Mesenchymal stem cell (in vitro differentiated cells and primary cell): ENCODE measurements around the gene KRT71.

Source experiments
- DNase-seq: peaks from one replicate; pipeline ENCODE4 v3.0.0-alpha.2; 2013
- H2AFZ ChIP-seq: one replicate; pipeline ENCODE4 v1.6.1; 2013; ENCODE audit warnings: low read depth, mild to moderate bottlenecking, control low read depth, inconsistent platforms, low read length, moderate library complexity
- H2AK5ac ChIP-seq: 2 replicates; pipeline ENCODE4 v1.6.1; 2013; ENCODE audit warnings: low read length, moderate library complexity, mild to moderate bottlenecking, inconsistent platforms; ENCODE audit not compliant: severe bottlenecking
- H2BK120ac ChIP-seq: one replicate; pipeline ENCODE4 v1.6.1; 2013; ENCODE audit warnings: low read depth, mild to moderate bottlenecking, inconsistent platforms, low read length, moderate library complexity
- H2BK12ac ChIP-seq, 2 experiments: one replicate each; pipeline ENCODE4 v1.6.1; 2013; ENCODE audit warnings: inconsistent platforms in 2 of 2, low read length in 2 of 2, mild to moderate bottlenecking in 2 of 2, moderate library complexity in 2 of 2, control low read depth in 1 of 2
- H2BK15ac ChIP-seq: one replicate; pipeline ENCODE4 v1.6.1; 2013; ENCODE audit warnings: mild to moderate bottlenecking, low read depth, inconsistent platforms; ENCODE audit not compliant: poor library complexity, severe bottlenecking
- H2BK5ac ChIP-seq: 2 replicates; pipeline ENCODE4 v1.6.1; 2013; ENCODE audit warnings: low read depth, mild to moderate bottlenecking, low read length, control low read depth, inconsistent platforms; ENCODE audit not compliant: poor library complexity, severe bottlenecking
- H3K14ac ChIP-seq, 2 experiments: one replicate each; pipeline ENCODE4 v1.6.1; 2013; ENCODE audit warnings: inconsistent platforms in 2 of 2, low read length in 2 of 2, control low read depth in 1 of 2, mild to moderate bottlenecking in 1 of 2, moderate library complexity in 1 of 2
- H3K18ac ChIP-seq, 2 experiments: one replicate each; pipeline ENCODE4 v1.6.1; 2013; ENCODE audit warnings: inconsistent platforms in 2 of 2, low read length in 2 of 2, control low read depth in 1 of 2, low read depth in 1 of 2, mild to moderate bottlenecking in 1 of 2
- H3K23ac ChIP-seq, 2 experiments: one replicate each; pipeline ENCODE4 v1.6.1; 2013; ENCODE audit warnings: inconsistent platforms in 2 of 2, low read length in 2 of 2, mild to moderate bottlenecking in 2 of 2, moderate library complexity in 2 of 2, control low read depth in 1 of 2
- H3K27ac ChIP-seq: 2 replicates; pipeline ENCODE4 v1.5.1; 2013; ENCODE audit warnings: mild to moderate bottlenecking, moderate library complexity, low read length, control low read depth, inconsistent platforms; ENCODE audit not compliant: poor library complexity, severe bottlenecking
- H3K27me3 ChIP-seq, 2 experiments: 2 replicates each; pipeline versions ENCODE4 v1.6.1 to v1.7.0; 2013; ENCODE audit warnings: low read length in 2 of 2, mild to moderate bottlenecking in 2 of 2, moderate library complexity in 2 of 2, control low read depth in 1 of 2, inconsistent platforms in 1 of 2; ENCODE audit not compliant: control insufficient read depth in 1 of 2, insufficient read depth in 1 of 2
- H3K36me3 ChIP-seq, 2 experiments: 2 replicates each; pipeline versions ENCODE4 v1.6.1 to v1.7.0; 2013; ENCODE audit warnings: low read length in 2 of 2, control low read depth in 1 of 2, inconsistent platforms in 1 of 2, low read depth in 1 of 2, mild to moderate bottlenecking in 1 of 2; ENCODE audit not compliant: insufficient read depth in 2 of 2, control insufficient read depth in 1 of 2
- H3K4ac ChIP-seq, 2 experiments: one replicate each; pipeline ENCODE4 v1.6.1; 2013; ENCODE audit warnings: inconsistent platforms in 2 of 2, low read length in 2 of 2, mild to moderate bottlenecking in 2 of 2, moderate library complexity in 2 of 2, control low read depth in 1 of 2, low read depth in 1 of 2
- H3K4me1 ChIP-seq: 2 replicates; pipeline ENCODE4 v1.6.1; 2013; ENCODE audit warnings: low read depth, low read length, control low read depth; ENCODE audit not compliant: control insufficient read depth, insufficient read depth
- H3K4me2 ChIP-seq: 2 replicates; pipeline ENCODE4 v1.6.1; 2013; ENCODE audit warnings: low read length, mild to moderate bottlenecking, inconsistent platforms; ENCODE audit not compliant: poor library complexity, severe bottlenecking
- H3K4me3 ChIP-seq, 2 experiments: 2 replicates each; pipeline versions ENCODE4 v1.5.1 to v1.7.0; 2013; ENCODE audit warnings: low read length in 2 of 2, mild to moderate bottlenecking in 2 of 2, control low read depth in 1 of 2, low read depth in 1 of 2; ENCODE audit not compliant: insufficient read depth in 1 of 2
- H3K79me1 ChIP-seq: replicated peaks from 2 replicates; pipeline ENCODE4 v1.6.1; 2013; ENCODE audit warnings: mild to moderate bottlenecking, control low read depth, low read length, inconsistent platforms; ENCODE audit not compliant: poor library complexity, severe bottlenecking
- H3K9ac ChIP-seq: 2 replicates; pipeline ENCODE4 v1.7.0; 2013; ENCODE audit warnings: mild to moderate bottlenecking, low read length, moderate library complexity
- H3K9me3 ChIP-seq: 2 replicates; pipeline ENCODE4 v1.7.0; 2013; ENCODE audit warnings: mild to moderate bottlenecking, low read length; ENCODE audit not compliant: control insufficient read depth
- H4K8ac ChIP-seq: one replicate; pipeline ENCODE4 v1.6.1; 2013; ENCODE audit warnings: inconsistent platforms, mild to moderate bottlenecking, low read length, moderate library complexity
- H4K91ac ChIP-seq: one replicate; pipeline ENCODE4 v1.6.1; 2013; ENCODE audit warnings: mild to moderate bottlenecking, low read length, inconsistent platforms
- WGBS: methylation state at CpG from one replicate; pipeline ENCODE4 v1.1.7; 2013; ENCODE audit warnings: mixed read lengths; 5-methylcytosine and 5-hydroxymethylcytosine counted together

The KRT71 gene

DNA sequence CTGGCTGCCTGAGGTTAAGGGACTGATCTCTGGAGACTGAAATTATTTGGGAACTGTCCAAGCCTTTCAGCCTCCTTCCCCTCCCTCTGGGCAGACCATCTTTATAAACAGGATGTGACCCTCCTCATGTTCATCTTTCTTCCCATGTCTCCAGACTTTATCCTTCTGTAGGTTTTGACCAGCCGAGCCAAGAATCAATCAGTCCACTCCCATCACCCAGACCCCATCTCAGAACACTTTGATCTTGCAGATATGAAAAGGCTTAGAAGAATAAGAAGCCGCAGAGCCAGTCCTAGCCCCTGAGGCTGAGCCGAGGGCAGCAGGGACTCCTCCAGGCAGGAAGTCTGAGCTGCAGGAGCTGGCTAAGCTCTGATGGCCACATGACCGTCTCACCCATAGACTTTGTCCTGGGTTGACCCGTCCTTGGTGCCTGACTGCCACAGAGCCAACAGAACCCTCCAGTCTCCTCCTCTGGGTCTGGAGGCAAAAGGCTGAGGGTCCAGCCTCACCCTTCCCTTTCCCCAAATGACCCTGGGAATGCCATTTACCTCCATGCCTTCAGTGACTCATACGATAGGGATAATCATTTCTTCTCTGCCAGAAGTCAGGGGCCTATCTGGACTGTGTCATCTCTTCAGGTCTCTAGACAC lies 1.6 kb downstream of the KRT71 start:
- no peak overlapping the region for H2AFZ ChIP-seq
- no peak overlapping the region for H3K4ac ChIP-seq
- H2BK12ac ChIP-seq, result no peak overlapping the region
- H2BK120ac ChIP-seq, result no peak overlapping the region
- peaks cover 28 to 92% of the 10 kb centered on the region in 2 experiments for H3K27me3 ChIP-seq
- H3K9me3 ChIP-seq, result no peaks in the 10 kb centered on the region
- no peak overlapping the region for H2BK15ac ChIP-seq
- no peak overlapping the region for H3K27ac ChIP-seq
- no peak for DNase-seq
- no peaks in the 10 kb centered on the region for H3K4me1 ChIP-seq
- H3K14ac ChIP-seq, result no peak overlapping the region
- H3K23ac ChIP-seq, result no peak overlapping the region
- 69% methylated on average over 6 of the region's 6 CpGs for WGBS
- H3K79me1 ChIP-seq, result no peaks in the 10 kb centered on the region
- H3K36me3 ChIP-seq, result no peaks in the 10 kb centered on the region
- H4K91ac ChIP-seq, result no peak overlapping the region
- H2AK5ac ChIP-seq, result no peak overlapping the region
- no peak overlapping the region for H2BK5ac ChIP-seq
- no peak overlapping the region for H3K18ac ChIP-seq
- no peak overlapping the region for H3K4me3 ChIP-seq
- H4K8ac ChIP-seq, result no peak overlapping the region
- no peak overlapping the region for H3K4me2 ChIP-seq
- H3K9ac ChIP-seq, result no peak overlapping the region

DNA sequence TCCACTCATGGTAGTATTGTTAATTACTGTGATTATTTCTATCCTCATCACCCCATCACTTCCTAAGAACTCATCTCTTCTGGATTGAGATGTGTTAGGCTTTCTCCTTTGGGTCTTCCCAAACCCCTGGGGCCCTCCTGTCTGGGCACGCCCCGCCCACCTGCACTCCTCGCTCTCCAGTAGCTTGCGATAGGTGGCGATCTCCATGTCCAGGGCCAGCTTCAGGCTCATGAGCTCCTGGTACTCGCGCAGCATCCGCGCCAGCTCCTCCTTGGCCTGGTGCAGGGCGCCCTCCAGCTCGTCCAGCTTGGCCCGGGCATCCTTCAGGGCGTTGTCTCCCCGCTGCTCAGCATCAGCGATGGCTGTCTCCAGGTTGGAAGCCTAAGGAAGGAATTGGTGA lies 6.8 kb downstream of the KRT71 start:
- H2BK5ac ChIP-seq, result no peak overlapping the region
- H3K18ac ChIP-seq, result no peak overlapping the region
- no peaks in the 10 kb centered on the region for H3K9me3 ChIP-seq
- H4K8ac ChIP-seq, result no peak overlapping the region
- no peak overlapping the region for H3K27ac ChIP-seq
- H3K4me3 ChIP-seq, result no peak overlapping the region
- no peak overlapping the region for H3K9ac ChIP-seq
- no peak overlapping the region for H2BK120ac ChIP-seq
- WGBS, result 79% methylated on average over 15 of the region's 15 CpGs
- peaks cover 7 to 75% of the 10 kb centered on the region in 2 experiments for H3K27me3 ChIP-seq
- no peaks in the 10 kb centered on the region for H3K4me1 ChIP-seq
- H3K14ac ChIP-seq, result no peak overlapping the region
- no peak overlapping the region for H3K4me2 ChIP-seq
- H3K36me3 ChIP-seq, result no peaks in the 10 kb centered on the region
- DNase-seq, result no peak
- no peak overlapping the region for H3K23ac ChIP-seq
- H2AK5ac ChIP-seq, result no peak overlapping the region
- H4K91ac ChIP-seq, result no peak overlapping the region
- H2AFZ ChIP-seq, result no peak overlapping the region
- H2BK12ac ChIP-seq, result no peak overlapping the region
- no peaks in the 10 kb centered on the region for H3K79me1 ChIP-seq
- no peak overlapping the region for H3K4ac ChIP-seq
- no peak overlapping the region for H2BK15ac ChIP-seq

DNA sequence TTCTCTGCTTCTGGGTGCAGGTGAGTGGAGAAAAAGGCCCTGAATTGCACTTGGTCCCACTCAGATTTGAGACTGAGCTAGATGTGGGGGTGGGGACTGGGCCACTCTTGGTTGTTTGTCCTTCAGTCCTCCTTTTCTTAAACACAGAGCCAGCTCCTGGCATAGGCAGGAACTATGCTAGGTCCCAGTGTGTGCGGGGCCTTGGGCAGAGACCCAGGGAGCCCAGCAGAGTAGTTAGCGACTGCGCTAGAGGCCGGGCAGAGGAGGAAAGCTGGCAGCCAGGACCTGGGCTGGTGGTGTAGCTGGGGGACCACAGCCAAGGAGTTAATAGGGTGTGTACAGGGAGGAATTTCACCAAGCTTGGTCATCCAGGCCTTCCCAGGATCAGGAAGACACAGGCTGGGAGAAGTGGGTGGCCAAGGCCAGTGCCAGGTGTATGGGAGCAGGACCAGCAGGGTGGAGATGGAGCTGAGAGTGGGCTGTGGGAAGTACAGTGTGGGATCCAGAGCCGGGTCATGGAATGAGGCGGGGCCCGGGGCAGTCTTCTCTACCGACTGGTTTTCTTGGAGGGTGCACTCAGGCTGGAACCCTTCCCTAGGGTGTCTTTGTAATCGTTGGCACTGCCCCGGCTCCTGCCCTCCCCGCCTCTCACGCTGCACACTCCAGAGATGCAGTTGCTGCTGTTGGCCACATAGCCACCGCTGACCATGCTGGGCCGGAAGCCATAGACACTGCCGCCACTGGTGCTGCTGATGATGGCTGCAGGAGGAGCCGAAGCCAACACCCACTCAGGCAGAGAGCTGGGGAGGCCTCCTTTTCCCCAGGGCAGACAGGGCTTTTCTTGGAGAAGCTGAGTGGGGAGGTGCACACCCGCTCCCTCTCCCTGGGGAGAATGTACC lies 8.7 kb downstream of the KRT71 start:
- H4K91ac ChIP-seq, result no peak overlapping the region
- peaks cover 3 to 56% of the 10 kb centered on the region in 2 experiments for H3K27me3 ChIP-seq
- no peak overlapping the region for H4K8ac ChIP-seq
- H3K4me3 ChIP-seq, result no peak overlapping the region
- H3K27ac ChIP-seq, result no peak overlapping the region
- no peak overlapping the region for H2BK5ac ChIP-seq
- H3K23ac ChIP-seq, result no peak overlapping the region
- no peak overlapping the region for H2BK12ac ChIP-seq
- H3K4ac ChIP-seq, result no peak overlapping the region
- H3K9me3 ChIP-seq, result no peaks in the 10 kb centered on the region
- H3K4me1 ChIP-seq, result no peaks in the 10 kb centered on the region
- H3K14ac ChIP-seq, result no peak overlapping the region
- no peak overlapping the region for H3K9ac ChIP-seq
- WGBS, result 82% methylated on average over 17 of the region's 17 CpGs
- H3K36me3 ChIP-seq, result no peaks in the 10 kb centered on the region
- no peak for DNase-seq
- H2BK120ac ChIP-seq, result no peak overlapping the region
- no peaks in the 10 kb centered on the region for H3K79me1 ChIP-seq
- no peak overlapping the region for H2AK5ac ChIP-seq
- H2AFZ ChIP-seq, result peak overlapping the region; percentile 46
- no peak overlapping the region for H3K18ac ChIP-seq
- no peak overlapping the region for H3K4me2 ChIP-seq
- no peak overlapping the region for H2BK15ac ChIP-seq

DNA sequence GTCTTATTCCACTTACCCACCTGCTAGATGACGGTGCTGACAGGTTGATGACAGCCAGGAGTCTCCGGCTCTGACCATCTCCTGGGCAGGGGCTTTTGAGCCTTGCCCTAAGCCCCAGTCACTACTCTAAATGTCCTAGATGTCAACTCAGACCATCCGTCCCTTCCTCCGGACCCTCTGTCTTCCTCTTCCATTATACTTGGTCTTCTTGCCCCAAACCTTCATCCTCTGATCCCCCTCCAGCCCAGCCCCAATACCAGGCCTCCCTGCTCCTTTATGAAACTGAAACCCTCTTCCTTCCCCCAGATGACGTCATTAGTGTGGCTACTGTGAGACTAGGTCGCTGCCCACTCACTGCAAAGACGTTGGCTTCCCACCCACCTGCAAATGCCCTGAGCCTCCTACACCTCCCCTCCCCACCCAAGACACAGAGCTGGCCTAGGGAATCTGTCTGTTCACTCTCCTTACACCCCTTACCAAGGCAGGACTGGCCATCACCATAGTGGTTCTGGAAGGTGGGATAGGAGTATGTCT lies 10.1 kb downstream of the KRT71 start:
- Histone ChIP-seq H4K8ac (no peak overlapping the region), H4K91ac (no peak overlapping the region), H3K79me1 (no peaks in the 10 kb centered on the region), H3K36me3 (no peaks in the 10 kb centered on the region), H3K4ac (no peak overlapping the region), H3K4me1 (no peaks in the 10 kb centered on the region), H3K4me2 (no peak overlapping the region), H2BK120ac (no peak overlapping the region), H2AK5ac (no peak overlapping the region), H2BK5ac (no peak overlapping the region), H3K14ac (no peak overlapping the region), H2BK15ac (no peak overlapping the region), H3K27ac (no peak overlapping the region), H3K9ac (no peak overlapping the region), H3K23ac (no peak overlapping the region), H3K9me3 (no peaks in the 10 kb centered on the region), H2AFZ (no peak overlapping the region), H2BK12ac (no peak overlapping the region), H3K18ac (no peak overlapping the region), H3K27me3 (peaks cover 0 to 44% of the 10 kb centered on the region in 2 experiments), H3K4me3 (no peak overlapping the region)
- no peak for DNase-seq
- WGBS, result 75% methylated on average over 6 of the region's 7 CpGs
